DND-41 (cell line): ENCODE results near the gene EIF4E1B.

Source experiments
- EZH2 ChIP-seq: IDR thresholded peaks from 3 replicates; pipeline ENCODE4 v1.6.1; 2012; ENCODE audit warnings: borderline replicate concordance, low read depth, mild to moderate bottlenecking, moderate library complexity, low read length, inconsistent platforms; ENCODE audit not compliant: severe bottlenecking
- TF ChIP-seq, protein P1 (sequence below): IDR thresholded peaks from 2 replicates; pipeline ENCODE4 v1.5.1; 2012; ENCODE audit warnings: borderline replicate concordance, low read length, moderate library complexity, mild to moderate bottlenecking; ENCODE audit not compliant: poor library complexity, severe bottlenecking; ENCODE audit errors: extremely low read depth

DNA sequence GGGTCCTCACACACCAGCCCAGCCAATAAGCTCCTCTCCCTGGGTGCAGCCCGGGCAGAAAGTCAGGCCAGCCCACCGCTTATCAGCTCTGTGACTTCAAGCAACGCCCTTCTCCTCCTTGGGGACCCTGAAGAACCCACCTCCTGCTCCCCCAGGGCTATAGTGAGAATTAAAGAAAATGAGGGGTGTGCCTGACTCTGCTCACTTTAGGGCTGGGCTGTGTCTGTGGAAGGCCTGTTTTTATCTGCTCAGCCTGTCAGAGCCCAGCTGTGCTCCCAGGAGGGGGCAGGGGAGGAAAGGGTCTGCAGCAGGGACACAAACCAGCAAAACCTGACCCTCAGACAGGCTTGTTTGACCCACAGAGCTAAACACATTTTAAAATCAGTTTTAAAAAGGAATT, 24.4 kb upstream of the EIF4E1B start:
- TF ChIP-seq, protein P1, sequence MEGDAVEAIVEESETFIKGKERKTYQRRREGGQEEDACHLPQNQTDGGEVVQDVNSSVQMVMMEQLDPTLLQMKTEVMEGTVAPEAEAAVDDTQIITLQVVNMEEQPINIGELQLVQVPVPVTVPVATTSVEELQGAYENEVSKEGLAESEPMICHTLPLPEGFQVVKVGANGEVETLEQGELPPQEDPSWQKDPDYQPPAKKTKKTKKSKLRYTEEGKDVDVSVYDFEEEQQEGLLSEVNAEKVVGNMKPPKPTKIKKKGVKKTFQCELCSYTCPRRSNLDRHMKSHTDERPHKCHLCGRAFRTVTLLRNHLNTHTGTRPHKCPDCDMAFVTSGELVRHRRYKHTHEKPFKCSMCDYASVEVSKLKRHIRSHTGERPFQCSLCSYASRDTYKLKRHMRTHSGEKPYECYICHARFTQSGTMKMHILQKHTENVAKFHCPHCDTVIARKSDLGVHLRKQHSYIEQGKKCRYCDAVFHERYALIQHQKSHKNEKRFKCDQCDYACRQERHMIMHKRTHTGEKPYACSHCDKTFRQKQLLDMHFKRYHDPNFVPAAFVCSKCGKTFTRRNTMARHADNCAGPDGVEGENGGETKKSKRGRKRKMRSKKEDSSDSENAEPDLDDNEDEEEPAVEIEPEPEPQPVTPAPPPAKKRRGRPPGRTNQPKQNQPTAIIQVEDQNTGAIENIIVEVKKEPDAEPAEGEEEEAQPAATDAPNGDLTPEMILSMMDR, result no peak
- TF ChIP-seq EZH2, result no peak
